H9 (cell line): ENCODE results near the gene USP28. TPM values are rescaled to one million over a fixed set of nuclear protein-coding genes. Genes with fewer than 3 reads are reported as not detected.
A peak's percentile ranks its signal among the peaks of the same experiment; 100 is the strongest.

Source experiments
- DNase-seq: peaks from one replicate; pipeline ENCODE4 v3.0.0-alpha.2; 2017
- H2AFZ ChIP-seq: one replicate; pipeline ENCODE4 v1.6.1; 2013; ENCODE audit warnings: mild to moderate bottlenecking, low read length, control low read depth, moderate library complexity
- H2AK5ac ChIP-seq: 2 replicates; pipeline ENCODE4 v1.6.1; 2013; ENCODE audit warnings: low read length, control low read depth, mixed read lengths; ENCODE audit not compliant: insufficient read length
- H2BK120ac ChIP-seq: one replicate; pipeline ENCODE4 v1.6.1; 2013; ENCODE audit warnings: low read depth, mild to moderate bottlenecking, low read length, control low read depth, inconsistent platforms; ENCODE audit not compliant: poor library complexity, severe bottlenecking
- H2BK12ac ChIP-seq: 2 replicates; pipeline ENCODE4 v1.6.1; 2013; ENCODE audit warnings: low read length, control low read depth, mixed read lengths, low read depth; ENCODE audit not compliant: insufficient read length
- H2BK15ac ChIP-seq: 2 replicates; pipeline ENCODE4 v1.6.1; 2013; ENCODE audit warnings: low read depth, low read length, control low read depth
- H2BK20ac ChIP-seq: one replicate; pipeline ENCODE4 v1.6.1; 2013; ENCODE audit warnings: low read depth, mild to moderate bottlenecking, low read length, control low read depth, inconsistent platforms; ENCODE audit not compliant: poor library complexity, severe bottlenecking
- H2BK5ac ChIP-seq: 2 replicates; pipeline ENCODE4 v1.6.1; 2013; ENCODE audit warnings: low read length, control low read depth, mixed read lengths; ENCODE audit not compliant: insufficient read length
- H3K14ac ChIP-seq: 2 replicates; pipeline ENCODE4 v1.6.1; 2013; ENCODE audit warnings: low read length, control low read depth; ENCODE audit not compliant: insufficient read depth
- H3K18ac ChIP-seq: 2 replicates; pipeline ENCODE4 v1.6.1; 2013; ENCODE audit warnings: low read depth, mild to moderate bottlenecking, mixed read lengths, low read length, control low read depth; ENCODE audit not compliant: insufficient read length
- H3K23ac ChIP-seq: 2 replicates; pipeline ENCODE4 v1.6.1; 2013; ENCODE audit warnings: low read length, control low read depth, mixed read lengths, low read depth; ENCODE audit not compliant: insufficient read length
- H3K23me2 ChIP-seq: 2 replicates; pipeline ENCODE4 v1.6.1; 2013; ENCODE audit warnings: low read depth, mild to moderate bottlenecking, mixed read lengths, low read length, control low read depth; ENCODE audit not compliant: insufficient read length, poor library complexity, severe bottlenecking
- H3K27ac ChIP-seq: 2 replicates; pipeline ENCODE4 v1.5.1; 2013; ENCODE audit warnings: low read length, control low read depth, mixed read lengths, low read depth; ENCODE audit not compliant: insufficient read length
- H3K27me3 ChIP-seq: 2 replicates; pipeline ENCODE4 v1.6.1; 2013; ENCODE audit warnings: low read length, control low read depth, inconsistent platforms; ENCODE audit not compliant: insufficient read depth
- H3K4ac ChIP-seq: 2 replicates; pipeline ENCODE4 v1.6.1; 2013; ENCODE audit warnings: low read depth, mild to moderate bottlenecking, control low read depth, inconsistent platforms, low read length, moderate library complexity
- H3K4me1 ChIP-seq: 2 replicates; pipeline ENCODE4 v1.6.1; 2013; ENCODE audit warnings: low read length, control low read depth, inconsistent platforms; ENCODE audit not compliant: insufficient read depth
- H3K4me2 ChIP-seq: 2 replicates; pipeline ENCODE4 v1.6.1; 2013; ENCODE audit warnings: low read length, control low read depth, mixed read lengths; ENCODE audit not compliant: insufficient read length, insufficient read depth
- H3K56ac ChIP-seq: 2 replicates; pipeline ENCODE4 v1.6.1; 2013; ENCODE audit warnings: low read depth, mild to moderate bottlenecking, mixed read lengths, low read length, control low read depth; ENCODE audit not compliant: insufficient read length
- H3K79me1 ChIP-seq: 2 replicates; pipeline ENCODE4 v1.6.1; 2013; ENCODE audit warnings: low read depth, mild to moderate bottlenecking, moderate library complexity, low read length, control low read depth, inconsistent platforms; ENCODE audit not compliant: insufficient read depth, poor library complexity, severe bottlenecking
- H3K79me2 ChIP-seq: 2 replicates; pipeline ENCODE4 v1.6.1; 2013; ENCODE audit warnings: low read length, control low read depth, inconsistent platforms; ENCODE audit not compliant: insufficient read depth
- H3K9ac ChIP-seq: 2 replicates; pipeline ENCODE4 v1.6.1; 2013; ENCODE audit warnings: low read length, control low read depth, mixed read lengths; ENCODE audit not compliant: insufficient read length; ENCODE audit errors: extremely low read depth
- H3K9me3 ChIP-seq: one replicate; pipeline ENCODE4 v1.6.1; 2013; ENCODE audit warnings: low read depth, low read length, inconsistent platforms; ENCODE audit not compliant: control insufficient read depth
- H3T11ph ChIP-seq: one replicate; pipeline ENCODE4 v1.6.1; 2013; ENCODE audit warnings: mild to moderate bottlenecking, low read length, control low read depth, inconsistent platforms
- H4K20me1 ChIP-seq: one replicate; pipeline ENCODE4 v1.6.1; 2013; ENCODE audit not compliant: control insufficient read depth, insufficient read length, insufficient read depth
- H4K5ac ChIP-seq: 2 replicates; pipeline ENCODE4 v1.6.1; 2013; ENCODE audit warnings: low read depth, mild to moderate bottlenecking, mixed read lengths, low read length, control low read depth; ENCODE audit not compliant: insufficient read length
- H4K8ac ChIP-seq: replicated peaks from 2 replicates; pipeline ENCODE4 v1.6.1; 2013; ENCODE audit warnings: low read length, control low read depth, mixed read lengths, low read depth; ENCODE audit not compliant: insufficient read length
- H4K91ac ChIP-seq: 2 replicates; pipeline ENCODE4 v1.6.1; 2013; ENCODE audit warnings: low read depth, mild to moderate bottlenecking, moderate library complexity, mixed read lengths, low read length, control low read depth; ENCODE audit not compliant: insufficient read length
- H3K27ac Mint-ChIP-seq, 3 experiments: 2 replicates in 2 of 3; 3 replicates in 1 of 3; pipeline ENCODE4 v1.8.0; 2020 to 2021; ENCODE audit warnings: mixed read lengths in 3 of 3, mild to moderate bottlenecking in 1 of 3, moderate library complexity in 1 of 3
- H3K27me3 Mint-ChIP-seq: 2 replicates; pipeline ENCODE4 v1.8.0; 2021; ENCODE audit warnings: low read depth, mild to moderate bottlenecking, moderate library complexity, mixed read lengths
- H3K36me3 Mint-ChIP-seq, 3 experiments: 2 replicates in 2 of 3; 3 replicates in 1 of 3; pipeline ENCODE4 v1.8.0; 2020 to 2021; ENCODE audit warnings: low read depth in 3 of 3, mixed read lengths in 3 of 3; ENCODE audit not compliant: insufficient read depth in 1 of 3
- H3K4me1 Mint-ChIP-seq, 2 experiments: 2 replicates each; pipeline ENCODE4 v1.8.0; 2020; ENCODE audit warnings: mixed read lengths in 2 of 2
- H3K4me3 Mint-ChIP-seq, 2 experiments: 2 replicates in 1 of 2; 3 replicates in 1 of 2; pipeline ENCODE4 v1.8.0; 2020 to 2021; ENCODE audit warnings: mild to moderate bottlenecking in 2 of 2, mixed read lengths in 2 of 2, moderate library complexity in 1 of 2
- H3K9me3 Mint-ChIP-seq, 2 experiments: 2 replicates in 1 of 2; 3 replicates in 1 of 2; pipeline ENCODE4 v1.8.0; 2020; ENCODE audit warnings: mild to moderate bottlenecking in 2 of 2, mixed read lengths in 2 of 2, moderate library complexity in 1 of 2
- WGBS: extraction: QIAGEN DNeasy Blood & Tissue Kit; methylation state at CpG from one replicate; pipeline ENCODE4 v1.1.7; 2013; ENCODE audit warnings: missing lambda C conversion rate, low lambda C conversion rate, mixed read lengths; ENCODE audit not compliant: insufficient read length; ENCODE audit errors: extremely low coverage; 5-methylcytosine and 5-hydroxymethylcytosine counted together
- total RNA-seq: library from RNA; stranded (reverse); gene quantifications from 2 replicates; pipeline ENCODE4 v1.2.1, GENCODE V29; 2021
- TF ChIP-seq, protein P1 (sequence below): fragments of 200-600 bp; sonication (generic); conservative IDR thresholded peaks from 3 replicates; pipeline ENCODE4 v1.8.0; 2021; ENCODE audit warnings: antibody characterized with exemption, mild to moderate bottlenecking

Gene USP28
- total RNA-seq, 1 experiment from 2014 or later: 107 TPM

DNA sequence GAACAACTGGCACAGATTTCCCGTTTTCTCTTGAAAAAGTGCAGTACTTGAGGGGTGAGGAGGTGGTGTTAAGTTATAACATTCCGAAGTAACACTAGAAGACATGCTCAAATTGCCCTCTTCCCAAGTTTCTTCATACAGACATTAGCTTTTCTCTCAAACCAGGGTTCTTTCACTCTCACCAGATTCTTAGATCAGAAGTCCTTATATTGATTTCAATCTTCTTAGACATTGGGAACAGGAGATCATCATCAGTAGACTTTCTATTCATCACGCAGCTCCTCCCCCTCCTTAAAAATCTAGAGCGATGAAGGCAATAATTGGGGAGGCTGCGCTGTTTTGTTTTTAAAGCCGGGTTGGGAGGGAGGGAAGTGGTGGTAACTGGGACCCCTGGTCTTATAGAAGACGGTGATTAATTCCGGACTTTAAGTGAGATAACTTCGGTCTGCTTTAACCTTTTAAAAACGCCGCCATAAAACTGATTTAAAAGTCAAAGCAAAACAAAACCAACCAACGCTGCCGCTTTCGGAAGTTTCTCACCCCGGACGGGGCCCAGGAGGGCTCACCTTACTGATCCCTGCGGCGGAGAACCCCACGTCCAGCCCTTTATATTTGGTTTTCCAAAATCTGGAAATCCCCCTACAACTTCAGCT lies 665 bp downstream of the USP28 start:
- peak overlapping the region; percentile 61; the same call in 1 of the 2 replicates for H3K14ac ChIP-seq
- H3K56ac ChIP-seq: no peak overlapping the region
- H4K20me1 ChIP-seq: no peaks in the 10 kb centered on the region
- no peaks in the 10 kb centered on the region for H3K9me3 ChIP-seq
- Mint-ChIP-seq H3K27me3 (no peaks in the 10 kb centered on the region), H3K9me3 (0 out of 5 replicates have a peak, but pooled peaks cover 5% of the 10 kb centered on the region in 2 experiments), H3K27ac (peak overlapping the region; percentile 3 to 91 (median 65); a peak in 5 of 7 replicates), H3K36me3 (peaks cover 16 to 40% (median 26%) of the 10 kb centered on the region in 3 experiments), H3K4me3 (peak overlapping the region; percentile 86 to 89), H3K4me1 (peaks cover 48 to 55% of the 10 kb centered on the region in 2 experiments)
- no peaks in the 10 kb centered on the region for H3K27me3 ChIP-seq
- peak overlapping the region; percentile 87 for H3K9ac ChIP-seq
- H2BK5ac ChIP-seq: no peak overlapping the region
- peak overlapping the region; percentile 98 for H3K4me2 ChIP-seq
- no peak overlapping the region for H2BK20ac ChIP-seq
- H3K27ac ChIP-seq: peak overlapping the region; percentile 37
- no peak overlapping the region for H4K8ac ChIP-seq
- no CpG with 5 or more reads among the region's 19 CpGs for WGBS
- no peak overlapping the region for H4K5ac ChIP-seq
- H3T11ph ChIP-seq: no peak overlapping the region
- TF ChIP-seq, protein P1, sequence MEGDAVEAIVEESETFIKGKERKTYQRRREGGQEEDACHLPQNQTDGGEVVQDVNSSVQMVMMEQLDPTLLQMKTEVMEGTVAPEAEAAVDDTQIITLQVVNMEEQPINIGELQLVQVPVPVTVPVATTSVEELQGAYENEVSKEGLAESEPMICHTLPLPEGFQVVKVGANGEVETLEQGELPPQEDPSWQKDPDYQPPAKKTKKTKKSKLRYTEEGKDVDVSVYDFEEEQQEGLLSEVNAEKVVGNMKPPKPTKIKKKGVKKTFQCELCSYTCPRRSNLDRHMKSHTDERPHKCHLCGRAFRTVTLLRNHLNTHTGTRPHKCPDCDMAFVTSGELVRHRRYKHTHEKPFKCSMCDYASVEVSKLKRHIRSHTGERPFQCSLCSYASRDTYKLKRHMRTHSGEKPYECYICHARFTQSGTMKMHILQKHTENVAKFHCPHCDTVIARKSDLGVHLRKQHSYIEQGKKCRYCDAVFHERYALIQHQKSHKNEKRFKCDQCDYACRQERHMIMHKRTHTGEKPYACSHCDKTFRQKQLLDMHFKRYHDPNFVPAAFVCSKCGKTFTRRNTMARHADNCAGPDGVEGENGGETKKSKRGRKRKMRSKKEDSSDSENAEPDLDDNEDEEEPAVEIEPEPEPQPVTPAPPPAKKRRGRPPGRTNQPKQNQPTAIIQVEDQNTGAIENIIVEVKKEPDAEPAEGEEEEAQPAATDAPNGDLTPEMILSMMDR: no peak
- peaks cover 4% of the 10 kb centered on the region for H3K79me1 ChIP-seq
- no peak overlapping the region for H2AK5ac ChIP-seq
- no peak overlapping the region for H2BK120ac ChIP-seq
- H4K91ac ChIP-seq: no peak overlapping the region
- H2BK15ac ChIP-seq: no peak overlapping the region
- H3K4me1 ChIP-seq: peaks cover 6% of the 10 kb centered on the region
- no peak overlapping the region for H2AFZ ChIP-seq
- no peak overlapping the region for H3K4ac ChIP-seq
- no peak overlapping the region for H3K23ac ChIP-seq
- peaks cover 10% of the 10 kb centered on the region for H3K23me2 ChIP-seq
- no peak overlapping the region for H3K18ac ChIP-seq
- peaks cover 38% of the 10 kb centered on the region for H3K79me2 ChIP-seq
- DNase-seq: no peak
- no peak overlapping the region for H2BK12ac ChIP-seq
